WTC11 (cell line): ENCODE measurements around the gene NAALADL2.

Experiments used
- ATF6 ChIP-seq: sonication (generic); formaldehyde crosslinking; IDR thresholded peaks from 2 replicates; pipeline ENCODE4 v1.8.1; 2023; ENCODE audit warnings: mild to moderate bottlenecking, missing genetic modification reagents
- CREB1 ChIP-seq: sonication (generic); formaldehyde crosslinking; IDR thresholded peaks from 2 replicates; pipeline ENCODE4 v1.8.0; 2023; ENCODE audit warnings: mild to moderate bottlenecking, missing genetic modification reagents
- CTCF ChIP-seq: fragments of 200-600 bp; IDR thresholded peaks from 2 replicates; pipeline ENCODE4 v1.8.0; 2022; ENCODE audit warnings: antibody characterized with exemption
- ETV6 ChIP-seq: sonication (generic); formaldehyde crosslinking; IDR thresholded peaks from 2 replicates; pipeline ENCODE4 v1.8.1; 2022; ENCODE audit warnings: mild to moderate bottlenecking, missing genetic modification reagents
- FOXP1 ChIP-seq: sonication (generic); formaldehyde crosslinking; IDR thresholded peaks from 2 replicates; pipeline ENCODE4 v1.8.0; 2022; ENCODE audit warnings: missing genetic modification reagents, mild to moderate bottlenecking, moderate library complexity, borderline replicate concordance
- IRF1 ChIP-seq: sonication (generic); formaldehyde crosslinking; IDR thresholded peaks from 2 replicates; pipeline ENCODE4 v1.8.0; 2023; ENCODE audit warnings: missing genetic modification reagents
- JAZF1 ChIP-seq: fragments of 250-450 bp; sonication (Bioruptor Pico); IDR thresholded peaks from 2 replicates; pipeline ENCODE4 v1.9.0; 2021; ENCODE audit warnings: moderate library complexity, mild to moderate bottlenecking, inconsistent platforms
- MAX ChIP-seq: sonication (generic); formaldehyde crosslinking; IDR thresholded peaks from 2 replicates; pipeline ENCODE4 v1.8.0; 2022; ENCODE audit warnings: mild to moderate bottlenecking, missing genetic modification reagents
- NFE2L1 ChIP-seq: sonication (generic); formaldehyde crosslinking; IDR thresholded peaks from 2 replicates; pipeline ENCODE4 v1.8.1; 2023; ENCODE audit warnings: missing genetic modification reagents
- SMAD3 ChIP-seq: sonication (generic); formaldehyde crosslinking; IDR thresholded peaks from 2 replicates; pipeline ENCODE4 v1.8.0; 2022; ENCODE audit warnings: missing genetic modification reagents, mild to moderate bottlenecking, borderline replicate concordance
- SP1 ChIP-seq: sonication (generic); formaldehyde crosslinking; conservative IDR thresholded peaks from 2 replicates; pipeline ENCODE4 v1.8.1; 2022; ENCODE audit warnings: missing genetic modification reagents

- TF ChIP-seq NFE2L1 (CRISPR knock-in tag) (no peak), CTCF (no peak), IRF1 (CRISPR knock-in tag) (no peak), ATF6 (CRISPR knock-in tag) (no peak), CREB1 (no peak), ETV6 (CRISPR knock-in tag) (no peak), MAX (CRISPR knock-in tag) (no peak), JAZF1 (CRISPR knock-in tag) (no peak), SMAD3 (CRISPR knock-in tag) (no peak), SP1 (CRISPR knock-in tag) (no peak), FOXP1 (CRISPR knock-in tag) (no peak)
Observed at GRCh38 chr3:175340338-175341015, 481.3 kb downstream of the NAALADL2 start.
